NCI-H1417 (cell line): ENCODE measurements around the gene KCNAB1.
A peak's percentile ranks its signal among the peaks of the same experiment; 100 is the strongest.
"Not testable (repeated sequence)": the region's sequence is repeated elsewhere in the genome, so short reads cannot be mapped to it uniquely, and the experiment has no call there.

Experiments
- DNase-seq, 3 experiments: peaks; one replicate each; lab custom pipeline; 2025; lab: John Stamatoyannopoulos, UW

Gene KCNAB1

DNA sequence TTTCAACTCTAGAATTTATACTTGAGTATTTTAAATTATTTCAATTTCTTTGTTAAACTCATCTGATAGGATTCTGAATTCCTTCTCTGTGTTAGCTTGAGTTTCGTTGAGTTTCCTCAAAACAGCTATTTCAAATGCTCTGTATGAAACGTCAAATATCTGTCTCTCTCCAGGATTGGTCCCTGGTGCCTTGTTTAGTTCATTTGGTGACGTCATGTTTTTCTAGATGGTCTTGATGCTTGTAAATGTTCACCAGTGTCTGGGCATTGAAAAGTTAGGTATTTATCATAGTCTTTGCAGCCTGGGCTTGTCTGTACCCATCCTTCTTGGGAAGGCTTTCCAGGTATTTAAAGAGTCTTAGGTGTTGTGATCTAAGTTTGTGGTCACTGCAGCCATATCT is 151.1 kb downstream of the KCNAB1 start:
- no peak for DNase-seq

DNA sequence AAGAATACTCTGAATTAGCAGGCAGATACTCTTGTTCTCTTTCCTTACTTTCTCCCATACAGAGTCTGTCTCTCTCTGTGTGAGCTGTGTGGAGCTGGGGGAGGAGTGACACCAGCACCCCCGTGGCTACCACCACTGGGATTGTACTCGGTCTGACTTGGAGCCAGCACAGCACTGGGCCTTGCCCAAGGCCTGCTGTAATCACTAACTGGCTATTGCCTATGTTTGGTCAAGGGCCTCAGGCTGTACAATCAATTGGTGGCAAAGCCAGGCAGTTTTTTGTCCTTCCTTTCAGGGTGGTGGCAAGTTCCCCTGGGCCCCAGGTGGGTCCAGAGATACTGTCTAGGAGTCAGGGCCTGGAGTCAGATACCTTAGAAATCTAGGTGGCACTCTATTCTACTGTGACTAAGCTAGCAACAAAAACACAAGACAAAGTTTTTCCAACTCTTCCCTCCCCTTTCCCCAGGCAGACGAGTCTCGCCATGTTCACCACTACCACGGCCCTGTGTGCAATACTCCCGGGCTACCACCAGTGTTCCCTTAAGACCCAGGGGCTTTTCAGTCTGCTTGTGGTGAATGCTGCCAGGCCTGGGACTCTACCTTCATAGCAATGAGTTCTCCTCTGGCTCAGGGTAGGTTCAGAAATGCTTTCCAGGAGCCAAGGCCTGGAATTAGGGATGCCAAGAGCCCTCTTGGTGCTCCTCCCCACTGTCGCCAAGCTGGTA is 151.8 kb downstream of the KCNAB1 start:
- no peak for DNase-seq

DNA sequence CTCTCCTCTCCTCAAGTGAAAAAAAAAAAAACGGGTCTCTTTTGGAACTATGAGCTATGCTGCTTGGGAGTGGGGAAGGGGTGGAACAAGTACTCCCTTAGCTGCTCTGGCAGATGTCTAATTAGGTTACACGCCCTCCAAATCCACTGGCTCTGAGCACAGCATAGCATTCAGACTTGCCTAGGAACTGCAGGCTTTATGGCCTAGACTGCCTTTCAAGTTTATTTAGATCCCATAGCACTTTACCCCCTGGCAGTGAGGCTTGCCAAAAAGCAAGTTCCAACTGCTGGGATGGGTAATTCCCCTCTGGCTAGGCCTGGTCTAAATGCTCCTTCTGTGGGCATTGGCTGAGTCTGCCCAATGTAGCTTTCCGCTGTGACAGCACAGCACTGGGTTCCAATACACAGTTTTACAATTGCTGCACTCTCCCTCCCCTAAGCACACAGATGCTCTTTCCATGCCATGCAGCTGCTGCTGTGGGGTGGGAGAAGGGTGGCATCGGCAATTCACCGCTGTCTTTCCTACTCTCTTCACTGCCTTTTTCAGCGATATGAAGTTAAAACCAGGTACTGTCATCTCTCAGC is 152.8 kb downstream of the KCNAB1 start:
- no peak for DNase-seq

DNA sequence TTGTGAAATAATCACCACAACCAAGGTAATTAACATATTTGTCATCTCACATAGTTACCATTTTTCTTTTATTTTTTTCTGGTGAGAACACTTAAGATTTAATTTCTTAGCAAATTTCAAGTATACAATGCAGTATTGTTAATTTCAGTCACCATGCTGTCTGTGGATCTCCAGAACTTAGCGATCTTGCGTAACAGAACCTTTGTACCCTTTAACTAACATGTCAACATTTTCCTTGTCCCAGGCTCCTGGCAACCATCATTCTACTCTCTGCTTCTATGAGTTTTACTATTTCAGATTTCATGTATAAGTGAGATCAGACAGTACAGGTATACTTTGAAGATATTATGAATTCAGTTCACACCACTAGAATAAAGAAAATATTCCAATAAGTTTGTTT is 154.4 kb downstream of the KCNAB1 start:
- no peak for DNase-seq

DNA sequence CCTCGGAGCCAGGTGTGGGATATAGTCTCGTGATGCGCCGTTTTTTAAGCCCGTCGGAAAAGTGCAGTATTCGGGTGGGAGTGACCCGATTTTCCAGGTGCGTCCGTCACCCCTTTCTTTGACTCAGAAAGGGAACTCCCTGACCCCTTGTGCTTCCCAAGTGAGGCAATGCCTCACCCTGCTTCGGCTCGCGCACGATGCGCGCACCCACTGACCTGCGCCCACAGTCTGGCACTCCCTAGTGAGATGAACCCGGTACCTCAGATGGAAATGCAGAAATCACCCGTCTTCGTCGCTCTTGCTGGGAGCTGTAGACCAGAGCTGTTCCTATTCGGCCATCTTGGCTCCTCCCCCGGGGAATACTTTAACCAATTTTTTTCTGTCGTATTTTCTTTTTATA is 164.3 kb downstream of the KCNAB1 start:
- DNase-seq, result not testable (repeated sequence)

DNA sequence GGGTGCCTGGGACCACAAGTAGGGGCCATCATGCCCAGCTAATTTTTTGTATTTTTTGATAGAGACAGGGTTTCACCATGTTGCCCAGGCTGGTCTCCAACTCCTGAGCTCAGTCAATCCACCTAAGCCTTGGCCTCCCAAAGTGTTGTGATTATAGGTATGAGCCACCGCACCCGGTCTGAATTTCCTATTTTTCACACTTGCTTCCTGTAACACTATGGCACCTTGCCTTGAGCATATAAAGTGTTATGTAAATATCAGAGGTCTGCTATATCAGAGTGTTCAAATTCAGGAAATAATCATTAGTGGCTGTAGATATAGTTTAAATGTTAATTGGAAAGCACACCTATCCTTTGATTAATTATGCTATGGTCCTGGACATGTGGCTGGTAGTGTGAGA is 165.2 kb downstream of the KCNAB1 start:
- no peak for DNase-seq

DNA sequence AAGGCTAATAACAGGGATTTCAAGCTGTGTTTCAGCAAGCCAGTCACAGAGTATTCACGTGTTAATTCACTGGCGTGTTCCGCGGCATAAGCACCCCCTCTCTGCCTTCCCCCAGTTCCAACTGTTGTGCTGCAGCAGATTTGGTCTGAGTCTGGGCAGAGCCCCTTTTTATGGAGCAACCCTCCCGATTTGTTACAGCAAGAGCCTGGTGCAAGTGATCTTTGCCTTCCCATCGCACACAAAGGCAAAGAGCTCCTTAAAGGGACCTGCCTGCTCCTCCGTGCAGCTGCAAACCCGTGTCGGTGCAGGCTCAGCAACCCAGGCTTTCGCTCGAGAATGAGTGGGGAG is 170.5 kb downstream of the KCNAB1 start:
- peak in 2 of 3 experiments; percentile 80 for DNase-seq

DNA sequence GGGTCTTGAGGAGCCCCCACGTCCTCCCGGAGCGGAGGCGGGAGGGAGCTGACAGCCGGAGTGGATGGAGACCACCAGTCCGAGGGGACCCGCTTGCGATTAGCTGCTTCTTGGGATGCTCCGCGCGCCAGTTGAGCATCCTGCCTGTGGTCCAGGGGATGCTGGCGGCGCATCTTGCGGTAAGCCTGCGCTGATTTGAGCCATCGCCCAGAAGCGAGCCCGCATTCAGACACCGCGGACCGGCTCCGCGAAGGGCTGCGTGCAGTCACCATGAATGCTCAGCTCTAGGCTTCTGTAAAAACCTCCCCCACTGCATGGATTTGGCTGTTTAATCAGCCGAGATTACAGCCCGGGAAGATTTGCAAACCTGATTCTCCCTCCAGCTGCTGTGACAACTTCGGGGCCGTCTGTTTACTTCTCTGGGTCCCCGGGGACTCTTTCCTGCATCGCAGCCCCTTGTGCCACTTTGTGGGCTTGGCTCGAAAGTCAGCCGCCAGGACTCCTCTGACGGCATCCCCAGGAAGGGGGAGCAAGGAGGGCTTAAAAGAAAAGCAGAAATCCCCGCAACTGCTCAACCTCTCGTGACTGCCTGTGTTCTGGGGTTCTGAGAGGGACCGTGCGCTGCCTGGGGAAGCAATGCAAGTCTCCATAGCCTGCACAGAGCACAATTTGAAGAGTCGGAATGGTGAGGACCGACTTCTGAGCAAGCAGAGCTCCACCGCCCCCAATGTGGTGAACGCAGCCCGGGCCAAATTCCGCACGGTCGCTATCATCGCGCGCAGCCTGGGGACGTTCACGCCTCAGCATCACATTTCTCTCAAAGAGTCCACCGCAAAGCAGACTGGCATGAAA is 171.1 kb downstream of the KCNAB1 start:
- peak in 2 of 3 experiments; percentile 80 to 86 for DNase-seq

DNA sequence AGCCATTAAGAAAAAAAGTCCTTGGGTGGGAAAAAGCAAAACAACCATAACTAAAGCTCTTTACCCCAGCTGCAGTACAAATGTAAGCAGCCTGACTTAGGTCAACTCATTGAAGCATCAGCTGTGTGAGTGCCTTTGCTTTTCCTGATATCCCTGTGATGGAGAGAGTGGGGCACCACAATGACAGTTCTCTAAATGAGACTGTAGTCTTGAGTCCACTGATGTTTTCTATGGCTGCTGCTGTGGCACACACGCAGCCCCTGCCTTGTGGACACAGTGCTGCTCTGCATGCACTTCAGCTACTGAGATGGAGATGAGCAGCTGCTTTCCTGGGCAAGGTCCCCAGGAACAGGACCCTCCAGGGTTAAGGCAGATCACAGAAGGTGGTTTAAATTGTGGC is 173.2 kb downstream of the KCNAB1 start:
- no peak for DNase-seq

DNA sequence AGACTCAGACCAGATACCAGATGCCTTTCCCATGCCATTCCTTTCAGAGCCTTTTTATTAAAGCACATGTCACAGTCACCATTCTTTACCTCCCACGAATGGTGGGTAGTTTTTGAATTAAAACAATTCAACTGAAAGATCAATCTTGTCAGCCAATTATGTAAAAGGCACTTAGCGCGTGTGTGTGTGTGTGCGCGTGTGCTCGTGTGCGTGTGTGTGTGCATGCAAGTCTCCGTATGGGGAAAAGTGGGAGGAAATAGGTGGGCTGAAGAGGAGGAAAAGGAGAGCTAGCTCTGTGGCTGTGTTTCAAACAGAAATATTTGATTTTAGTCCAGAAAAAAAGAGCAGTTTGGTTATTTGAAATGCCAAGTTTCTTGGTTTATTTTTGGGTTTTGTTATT is 177.2 kb downstream of the KCNAB1 start:
- no peak for DNase-seq

DNA sequence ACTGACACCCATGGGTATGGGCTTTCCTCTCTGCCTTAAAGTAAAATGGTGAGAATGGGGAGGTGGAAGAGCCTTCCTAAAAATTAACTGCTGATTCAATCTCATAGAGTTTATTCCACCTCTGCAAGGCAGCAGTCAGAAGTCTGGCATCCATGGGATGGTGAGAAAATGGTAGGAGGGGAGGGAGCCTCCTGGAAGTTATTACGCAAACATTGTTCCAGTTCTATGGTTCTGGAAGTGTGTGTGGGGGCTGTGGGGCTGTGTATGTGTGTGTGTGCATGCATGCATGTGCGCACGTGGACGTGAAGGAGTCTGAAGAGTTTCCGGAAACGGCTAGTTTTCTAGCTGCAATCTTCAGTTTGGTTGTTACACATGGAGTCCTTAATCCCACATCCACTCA is 177.6 kb downstream of the KCNAB1 start:
- DNase-seq, result no peak

DNA sequence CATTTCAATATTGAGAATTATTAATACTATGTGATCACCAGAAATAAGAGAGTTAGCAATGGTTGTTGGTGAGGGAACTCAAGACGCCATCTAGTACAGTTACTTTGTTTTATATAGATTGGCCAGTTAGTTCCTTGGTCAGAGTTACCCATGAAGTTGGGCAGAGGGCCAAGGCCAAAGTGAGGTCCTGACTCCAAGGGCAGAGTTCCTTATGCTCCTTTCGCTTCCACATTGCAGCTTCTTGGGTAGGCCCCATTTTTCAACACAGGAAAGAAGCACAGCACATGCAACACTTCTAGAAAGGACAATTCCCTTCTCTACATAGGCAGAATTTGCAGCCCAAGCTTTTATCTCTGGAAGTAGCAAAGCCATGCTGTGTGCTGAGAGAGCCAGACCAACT is 178.6 kb downstream of the KCNAB1 start:
- no peak for DNase-seq

DNA sequence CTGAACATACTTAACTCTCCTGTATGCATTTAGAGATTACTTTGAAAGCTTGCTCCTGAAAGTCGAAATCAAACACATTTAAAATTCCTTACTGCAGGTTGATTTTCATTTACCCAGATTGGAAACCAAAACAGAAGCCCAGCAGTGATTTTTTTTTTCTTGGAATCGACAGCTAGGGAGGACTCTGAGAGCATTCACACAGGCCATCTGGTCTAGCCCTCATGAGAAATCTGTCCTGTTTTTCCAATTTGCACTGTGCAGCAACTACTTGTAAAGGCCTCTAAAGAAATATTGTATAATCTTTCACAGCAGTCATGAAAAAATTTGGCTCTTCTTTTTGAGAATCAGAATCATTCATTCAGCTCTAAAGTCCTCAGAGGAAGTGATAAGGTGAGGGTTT is 179.2 kb downstream of the KCNAB1 start:
- DNase-seq, result no peak

DNA sequence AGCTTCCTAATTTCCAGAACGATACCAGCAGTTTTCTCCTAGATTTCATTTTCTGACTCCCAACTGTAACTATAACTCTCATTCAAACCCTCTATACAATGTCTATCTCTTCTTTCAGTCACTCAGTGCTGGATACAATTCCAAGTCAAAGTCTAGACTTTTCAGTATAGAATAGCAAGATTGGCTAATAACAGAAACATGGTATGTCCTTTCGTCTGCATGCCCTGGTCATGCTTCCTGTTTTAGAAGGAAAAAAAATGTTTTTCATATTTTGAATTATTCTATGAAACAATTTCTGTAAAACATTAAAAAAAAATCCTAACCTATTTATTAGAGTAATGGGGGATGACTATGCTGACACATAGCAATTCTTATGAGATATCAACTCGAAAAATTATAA is 180.0 kb downstream of the KCNAB1 start:
- no peak for DNase-seq

DNA sequence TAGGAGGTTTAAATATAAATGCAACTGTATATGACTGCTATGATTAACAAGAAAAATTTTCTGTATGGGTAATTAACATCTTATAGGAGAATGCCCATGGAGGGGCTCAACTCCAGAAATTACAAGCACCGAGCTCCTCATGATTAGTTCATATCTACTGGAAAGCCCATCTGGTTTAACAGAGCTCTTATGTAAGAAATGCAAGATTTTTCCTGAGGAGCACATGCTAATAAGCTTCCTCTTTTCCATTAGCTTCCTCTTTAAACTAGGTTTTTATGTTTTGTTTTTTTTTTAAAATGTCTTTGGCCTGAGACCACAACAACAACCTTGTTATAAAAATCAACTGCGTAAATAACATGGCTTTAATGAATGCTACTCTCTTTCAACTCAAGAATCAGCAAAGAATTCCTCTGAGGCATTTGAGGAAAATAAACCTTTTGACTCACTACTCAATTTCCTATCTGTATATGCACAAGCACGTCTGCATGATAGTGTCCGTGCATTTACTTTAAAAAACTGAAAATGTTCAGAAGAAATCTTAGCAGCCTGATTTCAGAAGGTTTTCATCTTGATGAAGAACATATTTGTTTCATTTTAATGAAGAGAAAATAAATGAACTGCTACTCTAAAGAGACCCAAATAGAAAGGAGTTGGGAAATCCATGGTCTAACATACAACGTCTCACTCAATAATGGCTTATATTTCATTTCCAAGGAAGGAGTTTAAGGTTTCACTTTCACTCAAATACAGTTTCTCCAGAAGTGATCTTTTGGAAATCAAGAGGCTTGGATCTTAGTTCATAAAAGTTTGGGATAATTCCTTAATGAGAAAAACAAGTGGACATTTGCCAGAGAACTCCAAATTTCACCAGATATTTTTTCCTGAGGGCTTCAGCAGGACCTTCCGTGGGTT is 180.8 kb downstream of the KCNAB1 start:
- DNase-seq, result no peak

DNA sequence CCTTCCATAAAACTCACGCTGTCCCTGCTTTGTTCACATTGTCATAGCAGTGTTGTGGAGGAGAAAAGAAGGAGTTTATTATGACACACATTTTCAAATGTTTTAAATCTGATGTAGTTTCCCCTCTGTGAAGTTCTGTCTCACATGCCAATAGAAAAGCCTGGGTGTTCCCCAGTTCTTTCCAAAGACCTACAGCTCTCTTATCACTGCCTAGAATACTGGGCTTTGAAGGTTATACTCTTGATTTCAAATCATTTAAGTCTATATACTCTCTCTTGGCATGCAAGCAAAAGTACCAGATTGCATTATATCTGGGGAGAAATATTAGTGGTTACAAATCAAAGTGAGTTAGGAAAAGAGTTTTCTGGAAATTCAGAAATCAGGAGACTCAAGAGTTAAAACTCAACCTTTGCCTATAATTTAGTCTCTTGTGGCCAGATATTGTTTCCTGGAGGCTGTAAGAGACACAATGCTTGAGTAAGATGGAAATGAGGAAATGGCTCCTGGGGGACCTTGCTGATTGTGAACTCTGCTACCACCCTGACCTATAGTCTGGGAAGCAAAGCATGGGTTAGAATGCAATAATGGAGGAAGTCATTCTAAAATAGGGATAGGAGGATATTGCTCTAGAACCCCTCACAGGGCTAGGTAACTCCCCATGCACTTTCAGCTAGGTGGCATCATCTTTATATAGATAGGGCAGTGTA is 182.8 kb downstream of the KCNAB1 start:
- DNase-seq, result no peak

DNA sequence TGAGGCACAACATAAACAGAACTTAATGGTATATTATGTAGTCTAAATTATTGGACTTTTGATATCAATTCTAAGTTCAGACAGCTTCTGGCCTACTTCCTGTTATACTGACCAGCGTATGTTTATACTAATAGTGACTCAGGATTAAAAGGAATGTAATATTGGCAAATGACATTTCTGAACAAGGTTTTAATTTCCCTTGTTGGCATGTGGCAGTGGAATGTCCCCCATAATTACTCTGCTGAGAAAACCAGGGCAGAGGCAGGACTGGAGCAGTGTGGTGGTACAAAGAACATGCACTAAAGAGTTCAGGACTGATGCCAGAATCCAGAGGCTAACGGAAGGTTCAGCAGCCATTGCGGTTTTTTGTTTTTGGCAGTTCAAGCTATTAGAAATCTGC is 184.0 kb downstream of the KCNAB1 start:
- DNase-seq, result no peak

DNA sequence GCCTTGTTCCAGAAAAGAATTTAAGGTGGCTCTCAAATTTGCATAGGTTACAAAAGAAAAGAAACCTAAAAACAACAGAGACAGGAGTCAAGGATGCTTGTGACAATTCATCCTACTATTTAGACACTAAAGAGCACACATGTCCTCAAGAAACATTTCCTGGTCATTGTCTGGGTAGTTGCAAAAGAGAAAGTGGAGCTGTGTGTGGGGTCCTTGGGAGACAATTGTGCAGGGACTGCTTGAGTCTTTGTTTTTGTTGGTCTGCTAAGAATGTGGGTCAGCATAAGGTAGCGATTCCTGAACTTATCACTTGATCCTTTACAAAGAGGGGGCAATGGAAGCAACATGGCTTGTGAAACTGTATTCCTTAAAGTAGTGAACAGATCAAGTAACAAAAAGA is 185.3 kb downstream of the KCNAB1 start:
- no peak for DNase-seq

DNA sequence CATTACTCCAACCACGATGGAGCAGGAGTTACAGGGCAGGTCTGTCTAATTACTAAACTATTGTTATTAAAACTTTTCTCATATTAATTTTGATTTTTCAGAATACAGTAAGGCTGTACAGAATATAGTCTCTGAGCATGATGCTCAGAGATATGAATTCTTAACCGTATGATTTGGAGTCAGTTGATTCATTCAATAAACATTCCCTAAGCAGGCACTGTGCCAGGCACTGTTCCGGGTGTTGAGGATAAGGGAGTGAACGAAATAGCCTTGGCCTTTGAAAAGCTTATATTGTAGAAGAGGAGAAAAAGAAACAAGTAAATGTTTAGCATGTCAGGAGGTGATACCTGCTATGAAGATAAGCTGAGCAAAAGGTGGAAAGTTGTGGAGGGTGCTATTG is 187.3 kb downstream of the KCNAB1 start:
- DNase-seq, result no peak

DNA sequence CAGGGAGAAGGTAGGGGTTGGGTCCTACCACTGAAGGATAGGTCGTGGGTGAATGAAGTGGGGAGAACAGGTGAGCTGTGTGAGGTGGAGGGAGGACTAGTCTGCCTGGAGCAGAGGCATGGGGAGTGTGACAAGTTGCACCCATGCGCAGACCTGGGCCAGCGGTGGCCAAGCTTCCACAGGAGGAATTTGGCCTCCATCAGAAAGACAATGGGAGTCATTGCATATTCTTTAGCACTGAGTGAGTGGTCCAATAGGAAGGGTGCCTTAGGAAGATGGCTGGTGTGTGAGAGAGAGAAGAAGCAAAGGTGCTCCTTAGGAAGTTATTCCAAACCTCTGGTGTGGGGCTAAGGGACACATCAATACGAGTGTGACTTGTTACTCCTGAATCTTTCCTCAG is 191.1 kb downstream of the KCNAB1 start:
- no peak for DNase-seq

DNA sequence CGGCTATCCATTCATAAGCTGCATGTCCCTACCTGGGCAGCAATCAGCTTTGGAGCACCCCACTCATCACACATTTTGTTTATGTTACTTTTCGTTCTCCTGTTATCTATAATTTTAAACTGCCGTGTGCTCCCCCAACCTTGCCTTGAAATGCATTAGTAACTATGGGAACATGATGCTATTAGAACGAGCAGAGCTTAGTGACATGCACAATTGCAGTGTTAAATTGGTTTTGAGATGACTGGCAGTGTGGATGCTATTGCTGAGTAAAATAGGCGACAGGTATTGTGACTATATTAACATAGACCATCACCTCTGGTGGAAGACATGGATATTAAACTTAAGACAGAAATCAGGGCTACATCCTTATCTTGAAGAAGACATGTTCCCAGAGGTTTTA is 191.6 kb downstream of the KCNAB1 start:
- peak in 1 of 3 experiments; percentile 72 for DNase-seq

DNA sequence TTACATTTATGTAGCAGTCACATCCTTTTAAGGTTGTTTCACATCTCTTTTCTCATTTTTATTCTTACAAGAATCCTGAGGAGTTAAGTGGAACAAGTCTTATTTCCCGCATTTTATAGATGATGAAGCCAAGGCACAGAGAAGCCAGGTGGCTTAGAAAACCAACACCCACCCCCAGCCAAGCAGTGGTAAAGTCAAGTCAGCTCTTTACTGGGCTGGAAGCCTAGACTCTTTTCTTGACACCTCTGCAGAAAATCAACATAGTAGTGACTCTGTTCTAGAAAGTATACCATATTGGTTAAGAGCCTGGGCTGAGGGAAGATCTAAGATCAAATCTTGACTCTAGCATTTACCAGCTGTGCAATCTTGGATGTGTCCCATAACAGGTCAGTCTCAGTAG is 195.7 kb downstream of the KCNAB1 start:
- DNase-seq, result no peak
